Breast epithelium (tissue), 4 donors: ENCODE measurements around the gene CFAP70. TPM values are rescaled to one million over a fixed set of nuclear protein-coding genes. Genes with fewer than 3 reads are reported as not detected.
"Not testable (repeated sequence)": the region's sequence is repeated elsewhere in the genome, so short reads cannot be mapped to it uniquely, and the experiment has no call there.

ENCODE experiments used
- DNase-seq, 2 donors: peaks; one replicate each; pipeline ENCODE4 v3.0.0-alpha.2; 2019; ENCODE audit warnings: low spot score in 2 of 2
- H3K27ac ChIP-seq, 2 donors: fragments of 200-600 bp; sonication (generic) in 1 of 2; one replicate each; pipeline ENCODE4 v1.5.1; 2016 to 2019; ENCODE audit warnings: mild to moderate bottlenecking in 1 of 2
- H3K27me3 ChIP-seq, 2 donors: fragments of 200-600 bp; sonication (generic) in 1 of 2; one replicate each; pipeline versions ENCODE4 v1.5.1 to v1.6.0; 2017 to 2019; ENCODE audit warnings: control low read depth in 1 of 2, mild to moderate bottlenecking in 1 of 2
- H3K36me3 ChIP-seq: fragments of 200-600 bp; one replicate; pipeline ENCODE4 v1.5.1; 2019
- H3K4me1 ChIP-seq, 2 donors: fragments of 200-600 bp; sonication (generic); one replicate each; pipeline ENCODE4 v1.5.1; 2016 to 2019; ENCODE audit warnings: control low read depth in 1 of 2
- H3K4me3 ChIP-seq, 3 donors: fragments of 200-600 bp; sonication (generic); 1 replicate in 2 of 3; 2 replicates in 1 of 3; pipeline ENCODE4 v1.5.1; 2016 to 2019; ENCODE audit warnings: mild to moderate bottlenecking in 3 of 3, moderate library complexity in 2 of 3
- H3K9me3 ChIP-seq, 2 donors: fragments of 200-600 bp; sonication (generic) in 1 of 2; one replicate each; pipeline ENCODE4 v1.5.1; 2016 to 2019; ENCODE audit warnings: control low read depth in 1 of 2
- CTCF ChIP-seq, 3 donors: fragments of 450-650 bp; IDR thresholded peaks; one replicate each; pipeline ENCODE4 v1.5.1; 2016 to 2017; ENCODE audit warnings: antibody characterized with exemption in 3 of 3, mild to moderate bottlenecking in 3 of 3, moderate library complexity in 3 of 3
- POLR2A ChIP-seq: fragments of 450-650 bp; IDR thresholded peaks from one replicate; pipeline ENCODE4 v1.6.1; 2016; ENCODE audit warnings: antibody characterized with exemption, mild to moderate bottlenecking, moderate library complexity
- POLR2AphosphoS5 ChIP-seq, 3 donors: sonication (generic); formaldehyde crosslinking; IDR thresholded peaks; one replicate each; pipeline ENCODE4 v1.6.1; 2017; ENCODE audit warnings: antibody characterized with exemption in 3 of 3
- intact Hi-C: fragments of 100-400 bp; cut with DNase I; formaldehyde crosslinking; loops from one replicate; pipeline ENCODE4 v1.15.1; 2023; ENCODE audit warnings: low total_unique reads
- total RNA-seq, 3 donors: library from RNA; depleted of rRNA; stranded (reverse); fragments of >200 nt; gene quantifications; one replicate each; pipeline ENCODE4 v1.1.0, GENCODE V29; 2016

Gene CFAP70
- total RNA-seq, 3 donors from 2014 or later: 7.8 to 10.4 (median 9.2) TPM

- Histone ChIP-seq H3K4me1 (no peaks in the 10 kb centered on the region), H3K9me3 (no peaks in the 10 kb centered on the region), H3K36me3 (no peaks in the 10 kb centered on the region), H3K27me3 (no peaks in the 10 kb centered on the region), H3K27ac (no peak overlapping the region), H3K4me3 (no peak overlapping the region)
- DNase-seq: no peak
- intact Hi-C loops: no loop called here
- TF ChIP-seq POLR2A (no peak), CTCF (IDR thresholded peaks at IDR 0.05) (no peak), POLR2AphosphoS5 (IDR thresholded peaks at IDR 0.05) (no peak)
These were observed 18.5 kb downstream of the CFAP70 start for GRCh38 chr10:73340121-73340520.

GRCh38 chr10:73339436-73339835, 19.2 kb downstream of the CFAP70 start:
- intact Hi-C loops: no loop called here
- H3K9me3 ChIP-seq: no peaks in the 10 kb centered on the region
- no peak overlapping the region for H3K4me3 ChIP-seq
- no peaks in the 10 kb centered on the region for H3K27me3 ChIP-seq
- DNase-seq: no peak
- H3K36me3 ChIP-seq: no peaks in the 10 kb centered on the region
- no peaks in the 10 kb centered on the region for H3K4me1 ChIP-seq
- no peak overlapping the region for H3K27ac ChIP-seq
- no peak for TF ChIP-seq POLR2A
- TF ChIP-seq POLR2AphosphoS5 (IDR thresholded peaks at IDR 0.05): no peak
- TF ChIP-seq CTCF (IDR thresholded peaks at IDR 0.05): no peak

- DNase-seq: no peak
- H3K27ac ChIP-seq: no peak overlapping the region
- H3K9me3 ChIP-seq: no peaks in the 10 kb centered on the region
- H3K27me3 ChIP-seq: no peaks in the 10 kb centered on the region
- no peaks in the 10 kb centered on the region for H3K4me1 ChIP-seq
- intact Hi-C loops: no loop called here
- H3K4me3 ChIP-seq: no peak overlapping the region
- TF ChIP-seq POLR2AphosphoS5 (IDR thresholded peaks at IDR 0.05): no peak
- TF ChIP-seq CTCF (IDR thresholded peaks at IDR 0.05): no peak
- no peak for TF ChIP-seq POLR2A
- H3K36me3 ChIP-seq: no peaks in the 10 kb centered on the region
These were observed 19.8 kb downstream of the CFAP70 start for GRCh38 chr10:73338801-73339368.

GRCh38 chr10:73333202-73333601, 25.5 kb downstream of the CFAP70 start:
- Histone ChIP-seq H3K4me3 (no peak overlapping the region), H3K4me1 (no peaks in the 10 kb centered on the region), H3K36me3 (no peaks in the 10 kb centered on the region), H3K27ac (no peak overlapping the region), H3K27me3 (no peaks in the 10 kb centered on the region), H3K9me3 (no peaks in the 10 kb centered on the region)
- no peak for DNase-seq
- TF ChIP-seq POLR2AphosphoS5 (IDR thresholded peaks at IDR 0.05) (no peak), CTCF (IDR thresholded peaks at IDR 0.05) (no peak), POLR2A (no peak)
- intact Hi-C loops: no loop called here

GRCh38 chr10:73332379-73332778, 26.3 kb downstream of the CFAP70 start:
- DNase-seq: no peak
- no peak for TF ChIP-seq POLR2AphosphoS5 (IDR thresholded peaks at IDR 0.05)
- no peak for TF ChIP-seq POLR2A
- TF ChIP-seq CTCF (IDR thresholded peaks at IDR 0.05): no peak
- H3K4me1 ChIP-seq: no peaks in the 10 kb centered on the region
- no peaks in the 10 kb centered on the region for H3K27me3 ChIP-seq
- no peaks in the 10 kb centered on the region for H3K9me3 ChIP-seq
- intact Hi-C loops: no loop called here
- no peak overlapping the region for H3K27ac ChIP-seq
- no peak overlapping the region for H3K4me3 ChIP-seq
- H3K36me3 ChIP-seq: no peaks in the 10 kb centered on the region

GRCh38 chr10:73328523-73328922, 30.1 kb downstream of the CFAP70 start:
- H3K27ac ChIP-seq, H3K36me3 ChIP-seq, H3K4me3 ChIP-seq, H3K4me1 ChIP-seq, intact Hi-C loops, DNase-seq, H3K27me3 ChIP-seq, H3K9me3 ChIP-seq: not testable (repeated sequence)

- H3K27me3 ChIP-seq, H3K36me3 ChIP-seq, H3K9me3 ChIP-seq, intact Hi-C loops, H3K4me1 ChIP-seq, H3K27ac ChIP-seq, DNase-seq, H3K4me3 ChIP-seq: not testable (repeated sequence)
These were observed 33.4 kb downstream of the CFAP70 start for GRCh38 chr10:73325290-73325689.

- H3K4me3 ChIP-seq, intact Hi-C loops, H3K9me3 ChIP-seq, H3K27ac ChIP-seq, H3K4me1 ChIP-seq, DNase-seq, H3K36me3 ChIP-seq, H3K27me3 ChIP-seq: not testable (repeated sequence)
These were observed 35.1 kb downstream of the CFAP70 start for GRCh38 chr10:73323582-73323981.
